HEK293 (cell line): Measurements from ENCODE around the gene BCKDHA.

Source experiments
- CTCF ChIA-PET: fragments of 350-600 bp; formaldehyde crosslinking; extraction: SDS; loops from one replicate; lab custom pipeline; 2021; ENCODE audit warnings: antibody characterized with exemption; lab: Yijun Ruan, JAX
- POLR2A ChIA-PET: fragments of 300-600 bp; formaldehyde crosslinking; extraction: SDS; loops from one replicate; lab custom pipeline; 2020; ENCODE audit warnings: antibody characterized with exemption, inconsistent platforms; lab: Yijun Ruan, JAX
- H3K27ac ChIP-seq: fragments of 200-500 bp; sonication (Bioruptor generic); 2 replicates; pipeline ENCODE4 v1.5.1; 2014; ENCODE audit warnings: low read depth, low read length, control low read depth, inconsistent platforms; ENCODE audit errors: extremely low read depth
- H3K36me3 ChIP-seq, 2 experiments: fragments of 200-500 bp in 1 of 2; sonication (Bioruptor generic) in 1 of 2; 1 replicate in 1 of 2; 2 replicates in 1 of 2; pipeline ENCODE4 v1.5.1; 2014 to 2017; ENCODE audit warnings: inconsistent platforms in 2 of 2, low read length in 2 of 2; ENCODE audit not compliant: control insufficient read depth in 2 of 2, insufficient read depth in 1 of 2
- H3K4me1 ChIP-seq: fragments of 200-500 bp; sonication (Bioruptor generic); 2 replicates; pipeline ENCODE4 v1.5.1; 2014; ENCODE audit warnings: mild to moderate bottlenecking, low read length, inconsistent platforms; ENCODE audit not compliant: control insufficient read depth, insufficient read depth
- H3K4me3 ChIP-seq: 2 replicates; pipeline ENCODE4 v1.5.1; 2011; ENCODE audit warnings: low read depth, mild to moderate bottlenecking, control low read depth, low read length, moderate library complexity
- H3K9me3 ChIP-seq: fragments of 200-500 bp; sonication (Bioruptor generic); 2 replicates; pipeline ENCODE4 v1.5.1; 2014; ENCODE audit warnings: low read depth, low read length, inconsistent platforms; ENCODE audit not compliant: control insufficient read depth, insufficient read depth
- AEBP2 ChIP-seq: fragments of 450-650 bp; formaldehyde crosslinking; IDR thresholded peaks from 2 replicates; pipeline ENCODE4 v1.5.1; 2016; ENCODE audit warnings: missing biosample characterization, missing genetic modification characterization, borderline replicate concordance
- EGR2 ChIP-seq: fragments of 450-650 bp; formaldehyde crosslinking; IDR thresholded peaks from 2 replicates; pipeline ENCODE4 v1.5.1; 2016; ENCODE audit warnings: low read depth, missing biosample characterization, missing genetic modification characterization
- FEZF1 ChIP-seq: fragments of 450-650 bp; formaldehyde crosslinking; IDR thresholded peaks from 2 replicates; pipeline ENCODE4 v1.5.1; 2016; ENCODE audit warnings: missing biosample characterization, missing genetic modification characterization
- TSHZ1 ChIP-seq: fragments of 450-650 bp; formaldehyde crosslinking; IDR thresholded peaks from 2 replicates; pipeline ENCODE4 v1.5.1; 2016; ENCODE audit warnings: missing biosample characterization, missing genetic modification characterization, borderline replicate concordance
- ZBTB8A ChIP-seq: fragments of 450-650 bp; formaldehyde crosslinking; IDR thresholded peaks from 2 replicates; pipeline ENCODE4 v1.5.1; 2016; ENCODE audit warnings: missing biosample characterization, missing genetic modification characterization
- ZFHX2 ChIP-seq: fragments of 450-650 bp; formaldehyde crosslinking; conservative IDR thresholded peaks from 2 replicates; pipeline ENCODE4 v1.5.1; 2016; ENCODE audit warnings: missing biosample characterization, missing genetic modification characterization
- ZNF169 ChIP-seq: fragments of 450-650 bp; formaldehyde crosslinking; IDR thresholded peaks from 2 replicates; pipeline ENCODE4 v1.5.1; 2016; ENCODE audit warnings: missing biosample characterization, missing genetic modification characterization
- ZNF248 ChIP-seq: fragments of 450-650 bp; formaldehyde crosslinking; IDR thresholded peaks from 2 replicates; pipeline ENCODE4 v1.5.1; 2017; ENCODE audit warnings: missing biosample characterization, missing genetic modification characterization
- ZNF302 ChIP-seq: fragments of 450-650 bp; formaldehyde crosslinking; IDR thresholded peaks from 2 replicates; pipeline ENCODE4 v1.5.1; 2016; ENCODE audit warnings: missing biosample characterization, missing genetic modification characterization, low read depth
- ZNF350 ChIP-seq: fragments of 450-650 bp; formaldehyde crosslinking; IDR thresholded peaks from 2 replicates; pipeline ENCODE4 v1.5.0; 2017; ENCODE audit warnings: missing biosample characterization, mild to moderate bottlenecking, missing genetic modification characterization
- ZNF433 ChIP-seq: fragments of 450-650 bp; formaldehyde crosslinking; IDR thresholded peaks from 2 replicates; pipeline ENCODE4 v1.5.1; 2016; ENCODE audit warnings: missing biosample characterization, missing genetic modification characterization, low read depth
- ZNF449 ChIP-seq: fragments of 450-650 bp; formaldehyde crosslinking; IDR thresholded peaks from 2 replicates; pipeline ENCODE4 v1.5.1; 2017; ENCODE audit warnings: missing biosample characterization, mild to moderate bottlenecking, missing genetic modification characterization, moderate library complexity
- ZNF473 ChIP-seq: fragments of 450-650 bp; formaldehyde crosslinking; IDR thresholded peaks from 2 replicates; pipeline ENCODE4 v1.5.1; 2017; ENCODE audit warnings: missing biosample characterization, missing genetic modification characterization
- ZNF518A ChIP-seq: fragments of 450-650 bp; formaldehyde crosslinking; conservative IDR thresholded peaks from 2 replicates; pipeline ENCODE4 v1.5.1; 2016; ENCODE audit warnings: low read depth, missing biosample characterization, missing genetic modification characterization
- ZNF548 ChIP-seq: fragments of 450-650 bp; formaldehyde crosslinking; IDR thresholded peaks from 2 replicates; pipeline ENCODE4 v1.5.1; 2016; ENCODE audit warnings: missing biosample characterization, missing genetic modification characterization
- ZNF621 ChIP-seq: fragments of 450-650 bp; formaldehyde crosslinking; IDR thresholded peaks from 2 replicates; pipeline ENCODE4 v1.5.1; 2017; ENCODE audit warnings: missing biosample characterization, missing genetic modification characterization
- ZNF692 ChIP-seq: fragments of 450-650 bp; formaldehyde crosslinking; IDR thresholded peaks from 2 replicates; pipeline ENCODE4 v1.5.1; 2016; ENCODE audit warnings: missing biosample characterization, missing genetic modification characterization
- ZNF768 ChIP-seq: fragments of 450-650 bp; formaldehyde crosslinking; IDR thresholded peaks from 2 replicates; pipeline ENCODE4 v1.5.1; 2018; ENCODE audit warnings: missing biosample characterization, mild to moderate bottlenecking, missing genetic modification characterization
- ZSCAN4 ChIP-seq: fragments of 450-650 bp; formaldehyde crosslinking; IDR thresholded peaks from 2 replicates; pipeline ENCODE4 v1.5.1; 2017; ENCODE audit warnings: missing biosample characterization, missing genetic modification characterization

Gene BCKDHA

GRCh38 chr19:41421314-41421713 lies 23.7 kb downstream of the BCKDHA start:
- POLR2A ChIA-PET = no interaction called here
- no peak for TF ChIP-seq ZNF768 (tag by site-specific recombination)
- no peak for TF ChIP-seq ZNF350
- TF ChIP-seq FEZF1 (tag by site-specific recombination) = no peak
- TF ChIP-seq ZSCAN4 (tag by site-specific recombination) = no peak
- no peak for TF ChIP-seq ZNF548 (tag by site-specific recombination)
- no peak for TF ChIP-seq AEBP2 (tag by site-specific recombination)
- TF ChIP-seq ZNF621 = no peak
- TF ChIP-seq ZNF692 (tag by site-specific recombination) = no peak
- TF ChIP-seq ZNF433 (tag by site-specific recombination) = no peak
- TF ChIP-seq ZNF248 (tag by site-specific recombination) = no peak
- no peak for TF ChIP-seq TSHZ1 (tag by site-specific recombination)
- no peak for TF ChIP-seq ZNF169
- no peak for TF ChIP-seq ZNF302 (tag by site-specific recombination)
- TF ChIP-seq ZBTB8A (tag by site-specific recombination) = no peak
- TF ChIP-seq ZNF473 (tag by site-specific recombination) = no peak
- CTCF ChIA-PET = interaction anchor here (0.6 to 1.3 kb wide), 3 partner anchors 10 to 1069 kb away, joined by 3 read pairs; no protein-coding TSS in a partner anchor
- H3K4me3 ChIP-seq = no peak overlapping the region
- no peaks in the 10 kb centered on the region; the same call in 1 of the 2 replicates for H3K4me1 ChIP-seq
- H3K36me3 ChIP-seq = peaks cover 33 to 57% of the 10 kb centered on the region in 2 experiments
- H3K27ac ChIP-seq = no peak overlapping the region
- no peaks in the 10 kb centered on the region for H3K9me3 ChIP-seq

- ChIA-PET POLR2A (no interaction called here), CTCF (interaction anchor here (0.5 to 1.0 kb wide), 2 partner anchors 9 to 335 kb away, joined by 3 read pairs; no protein-coding TSS in a partner anchor)
- Histone ChIP-seq H3K4me3 (no peak overlapping the region), H3K36me3 (peaks cover 27 to 57% of the 10 kb centered on the region in 2 experiments), H3K9me3 (no peaks in the 10 kb centered on the region), H3K4me1 (peaks cover 5% of the 10 kb centered on the region), H3K27ac (no peak overlapping the region)
- TF ChIP-seq ZFHX2 (peak; percentile 24; the same call in 1 of the 2 replicates), EGR2 (tag by site-specific recombination) (0 out of 2 replicates have a peak, but pooled peaks have one; percentile 29), ZNF518A (tag by site-specific recombination) (no peak), ZNF449 (tag by site-specific recombination) (no peak)
Observed at GRCh38 chr19:41421973-41422372, 24.4 kb downstream of the BCKDHA start.
